GM06990 (cell line): ENCODE results near the gene CDK6.
A peak's percentile ranks its signal among the peaks of the same experiment; 100 is the strongest.

Experiments
- DNase-seq: peaks from one replicate; pipeline ENCODE4 v3.0.0-alpha.2; 2011; ENCODE audit not compliant: insufficient read length; ENCODE audit errors: extremely low read depth
- H3K27me3 ChIP-seq: replicated peaks from 2 replicates; pipeline ENCODE4 v1.6.0; 2011; ENCODE audit warnings: low read length; ENCODE audit not compliant: control insufficient read depth, insufficient read depth
- H3K36me3 ChIP-seq: 2 replicates; pipeline ENCODE4 v1.5.1; 2011; ENCODE audit warnings: low read length; ENCODE audit not compliant: control insufficient read depth, insufficient read depth
- H3K4me3 ChIP-seq: replicated peaks from 2 replicates; pipeline ENCODE4 v1.5.1; 2011; ENCODE audit warnings: low read depth, mild to moderate bottlenecking, control low read depth, low read length
- CTCF ChIP-seq: IDR thresholded peaks from 2 replicates; pipeline ENCODE4 v1.5.1; 2011; ENCODE audit warnings: low read length, control low read depth, mild to moderate bottlenecking, inconsistent platforms; ENCODE audit not compliant: insufficient read depth, poor library complexity, severe bottlenecking

Gene CDK6

GRCh38 chr7:92590711-92591310, 245.6 kb downstream of the CDK6 start:
- no peak for TF ChIP-seq CTCF
- Histone ChIP-seq H3K4me3 (peak overlapping the region; percentile 77), H3K27me3 (no peaks in the 10 kb centered on the region), H3K36me3 (no peaks in the 10 kb centered on the region; the same call in 1 of the 2 replicates)
- no peak for DNase-seq

GRCh38 chr7:92589056-92589455, 247.3 kb downstream of the CDK6 start:
- DNase-seq, result no peak

GRCh38 chr7:92588561-92588960, 247.8 kb downstream of the CDK6 start:
- Histone ChIP-seq H3K36me3 (no peaks in the 10 kb centered on the region; the same call in 1 of the 2 replicates), H3K27me3 (no peaks in the 10 kb centered on the region), H3K4me3 (peak overlapping the region; percentile 77)
- TF ChIP-seq CTCF, result no peak
- DNase-seq, result no peak

More at GRCh38 chr7:92589056-92589455, 247.3 kb downstream of the CDK6 start:
- no peaks in the 10 kb centered on the region; the same call in 1 of the 2 replicates for H3K36me3 ChIP-seq
- TF ChIP-seq CTCF, result no peak
- H3K4me3 ChIP-seq, result peak overlapping the region; percentile 77
- no peaks in the 10 kb centered on the region for H3K27me3 ChIP-seq

GRCh38 chr7:92586841-92587240, 249.5 kb downstream of the CDK6 start:
- Histone ChIP-seq H3K4me3 (no peak overlapping the region), H3K27me3 (no peaks in the 10 kb centered on the region), H3K36me3 (no peaks in the 10 kb centered on the region; the same call in 1 of the 2 replicates)
- DNase-seq, result no peak
- no peak for TF ChIP-seq CTCF

GRCh38 chr7:92586403-92586802, 250.0 kb downstream of the CDK6 start:
- Histone ChIP-seq H3K36me3 (no peaks in the 10 kb centered on the region; the same call in 1 of the 2 replicates), H3K27me3 (no peaks in the 10 kb centered on the region), H3K4me3 (no peak overlapping the region)
- TF ChIP-seq CTCF, result no peak
- no peak for DNase-seq

- H3K36me3 ChIP-seq, result peaks cover 5% of the 10 kb centered on the region
- H3K4me3 ChIP-seq, result no peak overlapping the region
- DNase-seq, result no peak
- no peaks in the 10 kb centered on the region for H3K27me3 ChIP-seq
- TF ChIP-seq CTCF, result no peak
These were observed 251.4 kb downstream of the CDK6 start for GRCh38 chr7:92584953-92585352.
